ENCODE data around the gene LIFR. TPM values are rescaled to one million over a fixed set of nuclear protein-coding genes. Genes with fewer than 3 reads are reported as not detected.

Gene LIFR
- total RNA-seq, 2 donors from 2014 or later: 68.5 to 120 TPM

DNA sequence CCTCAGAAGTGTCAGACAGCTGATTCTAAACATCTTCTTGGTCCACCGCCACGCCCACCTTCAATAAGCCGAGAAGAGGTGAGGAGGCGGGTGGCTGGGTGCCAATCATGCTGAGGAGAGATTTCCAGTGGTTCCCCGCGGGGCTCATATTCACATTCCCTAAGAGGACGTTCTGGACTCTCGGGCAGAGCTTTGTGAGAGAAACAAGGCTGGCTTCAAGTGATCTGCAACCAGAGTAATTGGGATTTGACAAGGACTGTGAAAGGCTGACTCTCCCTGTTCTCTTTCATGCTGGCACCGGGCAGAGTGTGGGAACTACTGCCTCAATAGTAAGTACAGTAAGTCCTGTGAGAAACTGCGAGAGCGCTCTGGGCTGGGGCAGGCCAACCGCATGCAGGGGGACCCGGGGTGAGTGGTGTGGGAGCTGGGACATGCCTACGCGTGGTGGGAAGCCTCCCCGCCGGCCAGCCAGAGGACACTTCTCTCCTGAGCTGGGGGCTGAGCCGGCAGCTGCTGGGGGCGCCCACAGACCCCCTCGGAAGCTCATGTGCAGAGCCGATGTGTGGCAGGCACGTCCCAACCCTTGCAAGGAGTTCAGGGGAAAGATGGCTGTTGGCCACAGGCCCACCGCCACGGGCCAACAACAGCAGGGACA is 110.9 kb downstream of the LIFR start:
- WGBS: 63% methylated on average over 24 of the region's 24 CpGs
- no peak for DNase-seq (ENCODE audit: low spot score)
- TF ChIP-seq POLR2AphosphoS5 (IDR thresholded peaks at IDR 0.05) (no peak), POLR2A (IDR thresholded peaks at IDR 0.05) (no peak)
- TF ChIP-seq, protein P1, sequence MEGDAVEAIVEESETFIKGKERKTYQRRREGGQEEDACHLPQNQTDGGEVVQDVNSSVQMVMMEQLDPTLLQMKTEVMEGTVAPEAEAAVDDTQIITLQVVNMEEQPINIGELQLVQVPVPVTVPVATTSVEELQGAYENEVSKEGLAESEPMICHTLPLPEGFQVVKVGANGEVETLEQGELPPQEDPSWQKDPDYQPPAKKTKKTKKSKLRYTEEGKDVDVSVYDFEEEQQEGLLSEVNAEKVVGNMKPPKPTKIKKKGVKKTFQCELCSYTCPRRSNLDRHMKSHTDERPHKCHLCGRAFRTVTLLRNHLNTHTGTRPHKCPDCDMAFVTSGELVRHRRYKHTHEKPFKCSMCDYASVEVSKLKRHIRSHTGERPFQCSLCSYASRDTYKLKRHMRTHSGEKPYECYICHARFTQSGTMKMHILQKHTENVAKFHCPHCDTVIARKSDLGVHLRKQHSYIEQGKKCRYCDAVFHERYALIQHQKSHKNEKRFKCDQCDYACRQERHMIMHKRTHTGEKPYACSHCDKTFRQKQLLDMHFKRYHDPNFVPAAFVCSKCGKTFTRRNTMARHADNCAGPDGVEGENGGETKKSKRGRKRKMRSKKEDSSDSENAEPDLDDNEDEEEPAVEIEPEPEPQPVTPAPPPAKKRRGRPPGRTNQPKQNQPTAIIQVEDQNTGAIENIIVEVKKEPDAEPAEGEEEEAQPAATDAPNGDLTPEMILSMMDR (IDR thresholded peaks at IDR 0.05): no peak
- Histone ChIP-seq H3K27me3 (replicated peaks; ENCODE audit: insufficient read depth) (no peaks in the 10 kb centered on the region), H3K9me3 (no peaks in the 10 kb centered on the region), H3K4me1 (replicated peaks) (no peaks in the 10 kb centered on the region), H3K4me3 (peak overlapping the region; percentile 22 to 28), H3K27ac (peak overlapping the region; percentile 65 to 70), H3K36me3 (no peaks in the 10 kb centered on the region)
- intact Hi-C loops (cut with DNase I): loop anchor here (5.0 to 10.0 kb wide), 3 partner anchors 67 to 629 kb away; partner anchors contain the start of genes LIFR and RICTOR

GRCh38 chr5:38443390-38443789 is 113.1 kb downstream of the LIFR start:
- 84% methylated on average over 7 of the region's 7 CpGs for WGBS
- intact Hi-C loops (cut with DNase I): loop anchor here (5.0 to 10.0 kb wide), 2 partner anchors 224 to 631 kb away; partner anchors contain the start of gene RICTOR
- no peaks in the 10 kb centered on the region for H3K9me3 ChIP-seq
- DNase-seq (ENCODE audit: low spot score): no peak
- H3K36me3 ChIP-seq: no peaks in the 10 kb centered on the region
- H3K27me3 ChIP-seq (replicated peaks; ENCODE audit: insufficient read depth): no peaks in the 10 kb centered on the region
- H3K27ac ChIP-seq: no peak overlapping the region
- no peaks in the 10 kb centered on the region for H3K4me1 ChIP-seq (replicated peaks)
- no peak overlapping the region for H3K4me3 ChIP-seq
- TF ChIP-seq POLR2AphosphoS5 (IDR thresholded peaks at IDR 0.05) (no peak), POLR2A (IDR thresholded peaks at IDR 0.05) (no peak)
- TF ChIP-seq, protein P1 (IDR thresholded peaks at IDR 0.05): no peak

DNA sequence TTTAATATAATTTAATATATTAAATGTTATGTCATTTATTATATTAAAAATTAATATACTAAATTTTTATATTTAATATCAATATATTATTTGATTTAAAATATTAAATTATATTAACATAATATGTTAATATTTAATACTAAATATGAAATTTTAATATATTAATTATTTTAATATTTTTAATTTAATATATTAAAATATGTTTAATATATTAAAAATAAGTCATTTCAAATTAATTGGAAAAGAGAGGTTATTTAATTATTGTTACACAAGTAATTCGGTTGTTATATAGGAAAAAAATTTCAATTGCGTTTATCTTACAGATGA is 114.2 kb downstream of the LIFR start:
- 97% methylated on average over 2 of the region's 2 CpGs for WGBS
- no peaks in the 10 kb centered on the region for H3K36me3 ChIP-seq
- no peak overlapping the region for H3K27ac ChIP-seq
- no peaks in the 10 kb centered on the region for H3K4me1 ChIP-seq (replicated peaks)
- intact Hi-C loops (cut with DNase I): loop anchor here (5.0 to 10.0 kb wide), 2 partner anchors 225 to 633 kb away; partner anchors contain the start of gene RICTOR
- H3K9me3 ChIP-seq: no peaks in the 10 kb centered on the region
- DNase-seq (ENCODE audit: low spot score): no peak
- TF ChIP-seq POLR2A (IDR thresholded peaks at IDR 0.05) (no peak), POLR2AphosphoS5 (IDR thresholded peaks at IDR 0.05) (no peak)
- TF ChIP-seq, protein P1 (IDR thresholded peaks at IDR 0.05): no peak
- no peak overlapping the region for H3K4me3 ChIP-seq
- no peaks in the 10 kb centered on the region for H3K27me3 ChIP-seq (replicated peaks; ENCODE audit: insufficient read depth)

DNA sequence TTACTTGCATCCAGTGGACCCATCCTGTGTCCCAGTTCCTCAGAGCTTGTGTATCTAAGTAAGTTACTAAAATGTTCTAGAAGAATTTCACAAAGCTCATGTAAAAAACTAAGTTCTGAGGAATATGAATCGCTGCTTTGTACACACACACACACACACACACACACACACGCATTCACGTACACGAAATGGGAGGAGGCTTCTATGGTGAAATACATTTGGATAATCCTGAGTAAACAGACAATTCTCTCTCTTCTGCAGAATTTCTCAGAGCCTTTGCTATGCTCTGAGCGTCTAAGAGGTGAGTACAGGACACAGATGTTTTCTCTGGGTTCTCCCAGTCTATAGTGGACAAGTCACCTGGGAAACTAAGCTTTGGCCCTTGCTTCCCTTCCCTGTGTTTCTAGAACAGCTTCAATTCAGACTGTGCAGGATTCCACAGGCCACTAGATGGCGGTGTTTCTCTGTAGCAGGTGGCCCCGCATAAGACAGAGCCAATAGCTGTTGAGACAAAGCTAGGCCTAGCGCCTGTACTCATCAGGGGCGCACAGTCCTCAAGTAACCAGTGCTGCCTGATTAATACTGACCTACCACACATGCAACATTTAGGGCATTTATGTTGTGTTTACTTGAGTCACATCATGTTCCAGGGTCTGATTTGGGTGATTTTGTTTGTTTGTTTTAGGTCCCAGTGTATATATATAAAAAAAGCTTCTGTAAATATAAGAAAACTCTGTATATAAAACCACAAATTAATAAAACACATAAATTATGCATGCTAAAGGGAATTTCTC is 114.8 kb downstream of the LIFR start:
- Histone ChIP-seq H3K4me1 (replicated peaks) (no peaks in the 10 kb centered on the region), H3K27me3 (replicated peaks; ENCODE audit: insufficient read depth) (no peaks in the 10 kb centered on the region), H3K4me3 (no peak overlapping the region), H3K36me3 (no peaks in the 10 kb centered on the region), H3K9me3 (no peaks in the 10 kb centered on the region), H3K27ac (peak overlapping the region in 1 of 2 donors; percentile 40)
- intact Hi-C loops (cut with DNase I): loop anchor here (1.0 to 10.0 kb wide), 3 partner anchors 226 to 633 kb away; partner anchors contain the start of gene RICTOR
- peak; percentile 91 for DNase-seq (ENCODE audit: low spot score)
- TF ChIP-seq POLR2A (IDR thresholded peaks at IDR 0.05) (no peak), POLR2AphosphoS5 (IDR thresholded peaks at IDR 0.05) (peak; percentile 74)
- TF ChIP-seq, protein P1 (IDR thresholded peaks at IDR 0.05): peak; percentile 82 to 96 (median 94)
- 22% methylated on average over 9 of the region's 9 CpGs for WGBS

Data from prostate gland (tissue), 2 donors.